ENCODE data around the gene ARHGAP26. TPM values are rescaled to one million over a fixed set of nuclear protein-coding genes. Genes with fewer than 3 reads are reported as not detected.

Gene ARHGAP26
- total and polyA plus RNA-seq, 2 donors (not counting 3 experiments of a cell fraction or from before 2014, with no cell fraction given), result 3.1 to 16.2 TPM

DNA sequence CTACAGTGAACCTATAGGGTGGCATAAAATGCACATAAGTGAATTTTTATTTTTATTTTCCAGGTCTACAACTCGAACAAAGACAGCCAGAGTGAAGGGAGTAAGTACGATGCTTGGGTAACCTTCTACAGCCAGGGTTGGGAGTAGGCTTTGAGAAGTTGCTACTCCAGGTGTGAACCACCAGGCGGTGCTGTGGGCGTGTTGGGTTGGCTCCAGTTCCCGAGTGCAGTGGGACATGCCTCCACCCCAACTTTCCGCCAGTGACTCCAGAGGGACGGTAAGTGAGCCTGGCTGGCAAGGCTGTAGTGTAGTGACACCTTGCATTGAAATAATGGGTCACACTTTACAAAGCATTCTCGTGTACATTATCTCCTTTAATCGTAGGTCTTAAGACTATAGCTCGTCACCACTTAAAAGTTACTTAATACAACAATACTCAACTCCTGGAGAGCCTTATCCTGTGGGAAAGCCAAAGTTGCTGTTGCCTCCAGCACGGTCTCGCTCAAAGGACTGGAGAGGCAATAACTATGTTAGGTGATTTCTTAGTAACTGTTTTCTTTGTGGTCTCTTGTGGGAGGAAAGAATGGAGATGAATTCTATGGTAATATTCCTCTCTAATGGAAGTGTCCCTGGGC, 244.0 kb downstream of the ARHGAP26 start:
- ChIA-PET CTCF (interaction anchor here (0.6 to 1.3 kb wide), 2 partner anchors 340 to 390 kb away, joined by 3 read pairs; no protein-coding TSS in a partner anchor), POLR2A (no interaction called here)
- no peaks in the 10 kb centered on the region for H3K79me2 ChIP-seq (ENCODE audit: control insufficient read depth, insufficient read depth, low read length)
- no peak overlapping the region for H3K4me2 ChIP-seq (ENCODE audit: insufficient read depth, low read length)
- no peak overlapping the region for H3K9ac ChIP-seq (replicated peaks; ENCODE audit: extremely low read depth, insufficient read depth, low read length)
- no peak overlapping the region for H2AFZ ChIP-seq (ENCODE audit: low read depth, low read length)
- FAIRE-seq, result no peak
- TF ChIP-seq JUN (IDR thresholded peaks at IDR 0.05; ENCODE audit: borderline replicate concordance, insufficient read depth, insufficient read length, low read depth), result no peak
- TF ChIP-seq, protein P1, sequence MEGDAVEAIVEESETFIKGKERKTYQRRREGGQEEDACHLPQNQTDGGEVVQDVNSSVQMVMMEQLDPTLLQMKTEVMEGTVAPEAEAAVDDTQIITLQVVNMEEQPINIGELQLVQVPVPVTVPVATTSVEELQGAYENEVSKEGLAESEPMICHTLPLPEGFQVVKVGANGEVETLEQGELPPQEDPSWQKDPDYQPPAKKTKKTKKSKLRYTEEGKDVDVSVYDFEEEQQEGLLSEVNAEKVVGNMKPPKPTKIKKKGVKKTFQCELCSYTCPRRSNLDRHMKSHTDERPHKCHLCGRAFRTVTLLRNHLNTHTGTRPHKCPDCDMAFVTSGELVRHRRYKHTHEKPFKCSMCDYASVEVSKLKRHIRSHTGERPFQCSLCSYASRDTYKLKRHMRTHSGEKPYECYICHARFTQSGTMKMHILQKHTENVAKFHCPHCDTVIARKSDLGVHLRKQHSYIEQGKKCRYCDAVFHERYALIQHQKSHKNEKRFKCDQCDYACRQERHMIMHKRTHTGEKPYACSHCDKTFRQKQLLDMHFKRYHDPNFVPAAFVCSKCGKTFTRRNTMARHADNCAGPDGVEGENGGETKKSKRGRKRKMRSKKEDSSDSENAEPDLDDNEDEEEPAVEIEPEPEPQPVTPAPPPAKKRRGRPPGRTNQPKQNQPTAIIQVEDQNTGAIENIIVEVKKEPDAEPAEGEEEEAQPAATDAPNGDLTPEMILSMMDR (IDR thresholded peaks at IDR 0.05; ENCODE audit: extremely low read depth in 1 of 2, insufficient read depth in 1 of 2, low read depth in 1 of 2, low read length in 2 of 2), result peak; percentile 46
- no peaks in the 10 kb centered on the region for H3K9me1 ChIP-seq (replicated peaks; ENCODE audit: control insufficient read depth, extremely low read depth, insufficient read depth, low read length)
- no peaks in the 10 kb centered on the region for H3K27me3 ChIP-seq (ENCODE audit: control insufficient read depth in 2 of 2, insufficient read depth in 2 of 2, low read length in 2 of 2)
- no TSS peak for BruUV-seq (replicated peaks)
- no peaks in the 10 kb centered on the region for H3K36me3 ChIP-seq (ENCODE audit: control insufficient read depth in 2 of 2, extremely low read depth in 1 of 2, insufficient read depth in 2 of 2, low read length in 2 of 2)
- H3K4me3 ChIP-seq (replicated peaks in 1 of 3; ENCODE audit: insufficient read depth in 1 of 3, low read depth in 1 of 3, low read length in 3 of 3), result no peak overlapping the region
- no peaks in the 10 kb centered on the region for H3K9me3 ChIP-seq (replicated peaks; ENCODE audit: control insufficient read depth, insufficient read depth, low read length)
- DNase-seq (ENCODE audit: low read depth, low spot score), result no peak
- H3K4me1 ChIP-seq (ENCODE audit: control insufficient read depth, extremely low read depth, insufficient read depth, low read length), result no peaks in the 10 kb centered on the region
- H4K20me1 ChIP-seq (replicated peaks; ENCODE audit: control insufficient read depth, extremely low read depth, insufficient read depth, low read length), result no peaks in the 10 kb centered on the region
- intact Hi-C loops (cut with micrococcal nuclease) (no loop called here), dilution Hi-C loops (cut with MboI; ENCODE audit: extremely low pct_ligation_motif_present, low sequenced_read_pairs) (no loop called here)
- H3K27ac ChIP-seq (ENCODE audit: insufficient read depth, low read depth, low read length), result no peak overlapping the region

DNA sequence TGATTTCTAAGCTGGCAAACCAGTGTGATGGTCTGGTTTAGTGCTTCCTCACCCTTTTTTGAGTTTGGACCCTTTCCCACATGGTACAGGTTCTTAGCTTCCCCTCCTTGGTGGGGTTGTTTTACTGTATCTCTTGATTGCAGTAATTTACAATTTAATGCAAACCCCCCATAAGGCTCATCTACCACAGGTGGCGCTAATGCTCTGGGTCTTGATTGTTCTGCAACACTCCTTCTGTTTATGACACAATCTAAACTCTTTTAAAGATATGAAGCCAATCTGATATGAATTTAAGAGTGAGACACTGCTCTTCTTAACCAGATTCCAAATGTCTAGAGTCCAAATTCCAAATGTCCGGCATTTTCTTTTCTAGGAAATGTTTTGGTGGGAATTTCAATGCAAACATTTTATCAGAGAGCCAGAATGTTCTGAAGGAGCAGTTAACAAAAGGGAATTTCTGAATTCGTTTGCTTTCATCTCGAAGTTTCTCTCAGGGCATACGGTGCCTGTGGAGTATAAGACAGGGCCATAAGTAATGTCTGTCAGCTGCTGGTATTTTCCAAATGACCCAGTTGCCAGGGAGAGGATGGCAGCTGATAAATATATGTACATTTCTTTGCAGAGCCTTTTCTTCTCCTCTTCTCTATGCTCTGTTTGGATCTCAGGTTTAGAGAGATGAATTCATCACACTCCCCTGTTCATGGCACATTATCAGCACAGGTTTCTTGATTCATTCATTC, 246.8 kb downstream of the ARHGAP26 start:
- DNase-seq (ENCODE audit: low read depth, low spot score) (peak; percentile 67), FAIRE-seq (peak; percentile 77)
- no TSS peak for BruUV-seq (replicated peaks)
- Histone ChIP-seq H3K9me1 (replicated peaks; ENCODE audit: control insufficient read depth, extremely low read depth, insufficient read depth, low read length) (no peaks in the 10 kb centered on the region), H3K9ac (replicated peaks; ENCODE audit: extremely low read depth, insufficient read depth, low read length) (no peak overlapping the region), H3K36me3 (ENCODE audit: control insufficient read depth in 2 of 2, extremely low read depth in 1 of 2, insufficient read depth in 2 of 2, low read length in 2 of 2) (no peaks in the 10 kb centered on the region), H2AFZ (ENCODE audit: low read depth, low read length) (no peak overlapping the region), H3K27ac (ENCODE audit: insufficient read depth, low read depth, low read length) (no peak overlapping the region), H3K4me2 (ENCODE audit: insufficient read depth, low read length) (no peak overlapping the region), H3K9me3 (replicated peaks; ENCODE audit: control insufficient read depth, insufficient read depth, low read length) (no peaks in the 10 kb centered on the region), H3K27me3 (ENCODE audit: control insufficient read depth in 2 of 2, insufficient read depth in 2 of 2, low read length in 2 of 2) (no peaks in the 10 kb centered on the region), H4K20me1 (replicated peaks; ENCODE audit: control insufficient read depth, extremely low read depth, insufficient read depth, low read length) (no peaks in the 10 kb centered on the region), H3K4me1 (ENCODE audit: control insufficient read depth, extremely low read depth, insufficient read depth, low read length) (no peaks in the 10 kb centered on the region), H3K79me2 (ENCODE audit: control insufficient read depth, insufficient read depth, low read length) (no peaks in the 10 kb centered on the region), H3K4me3 (replicated peaks in 1 of 3; ENCODE audit: insufficient read depth in 1 of 3, low read depth in 1 of 3, low read length in 3 of 3) (no peak overlapping the region)
- dilution Hi-C loops (cut with MboI; ENCODE audit: extremely low pct_ligation_motif_present, low sequenced_read_pairs) (no loop called here), intact Hi-C loops (cut with micrococcal nuclease) (loop anchor here (1.0 to 5.0 kb wide), 4 partner anchors 180 to 950 kb away; partner anchors contain the start of gene NR3C1)
- CTCF ChIA-PET, result interaction anchor here (0.6 to 1.5 kb wide), 7 partner anchors 14 to 388 kb away, joined by 3 to 11 read pairs (median 4); no protein-coding TSS in a partner anchor
- POLR2A ChIA-PET, result no interaction called here
- no peak for TF ChIP-seq FOS (IDR thresholded peaks at IDR 0.05; ENCODE audit: borderline replicate concordance, insufficient read depth, low read length)
- TF ChIP-seq GATA2 (IDR thresholded peaks at IDR 0.05; ENCODE audit: insufficient read depth, insufficient read length, low read depth, low read length), result no peak
- no peak for TF ChIP-seq POLR2AphosphoS5 (IDR thresholded peaks at IDR 0.05; ENCODE audit: insufficient read depth, low read depth, low read length)
- TF ChIP-seq, protein P1 (IDR thresholded peaks at IDR 0.05; ENCODE audit: extremely low read depth in 1 of 2, insufficient read depth in 1 of 2, low read depth in 1 of 2, low read length in 2 of 2), result peak; percentile 62 to 63
